ENCODE measurements around the gene AHNAK2.

Gene AHNAK2

GRCh38 chr14:104936361-104937155 is 41.6 kb downstream of the AHNAK2 start:
- DNase-seq = no peak

DNA sequence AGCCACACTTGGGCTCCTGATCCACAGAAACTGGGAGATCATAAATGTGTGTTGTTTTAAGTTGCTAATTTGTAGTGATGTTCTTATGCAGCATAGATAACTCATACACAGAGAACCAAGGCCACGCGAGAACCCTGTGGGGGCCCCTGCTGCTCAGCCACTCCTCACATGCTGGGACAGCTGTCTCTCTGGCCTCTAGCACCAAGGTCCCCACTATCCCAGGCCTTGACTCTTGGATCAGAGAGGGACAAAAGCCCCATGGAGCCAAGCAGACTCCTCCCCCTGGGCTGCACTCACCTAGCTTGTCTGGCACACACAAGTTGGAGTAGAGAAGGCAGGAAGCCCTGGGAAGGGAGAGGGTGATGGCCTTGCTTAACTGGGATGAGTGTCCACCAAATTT is 42.2 kb downstream of the AHNAK2 start:
- no peak for DNase-seq

DNA sequence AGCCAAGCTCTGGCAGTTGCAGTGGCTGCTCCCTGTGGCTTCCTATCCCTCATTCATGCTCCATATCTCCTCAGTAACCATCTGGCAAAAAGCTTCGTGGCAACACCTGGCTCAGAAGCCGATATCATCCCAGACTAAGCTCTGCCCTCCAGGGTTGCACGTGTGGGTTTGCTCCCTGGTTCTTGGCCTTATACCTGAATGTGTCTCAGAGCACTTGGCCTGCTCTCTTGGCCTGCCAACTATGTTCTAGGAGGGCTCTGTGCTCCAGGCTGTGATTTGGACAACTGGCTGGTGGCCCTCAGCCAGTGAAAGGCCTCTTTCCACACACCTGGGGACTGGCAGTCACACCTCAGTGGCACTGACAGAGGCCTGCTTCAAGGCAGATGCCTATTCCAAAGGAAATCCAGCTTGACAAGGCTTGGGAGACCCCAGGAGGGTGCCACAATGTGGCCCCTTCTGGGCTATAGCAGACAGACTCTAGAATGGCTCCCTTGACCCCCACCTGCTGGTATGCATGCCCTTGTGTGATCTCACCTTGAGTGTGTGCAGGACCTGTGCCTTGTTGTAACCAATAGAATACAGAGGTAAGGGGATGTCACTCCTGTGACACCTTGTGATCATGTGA is 43.0 kb downstream of the AHNAK2 start:
- DNase-seq = no peak

GRCh38 chr14:104933746-104934733 is 44.1 kb downstream of the AHNAK2 start:
- DNase-seq = no peak

DNA sequence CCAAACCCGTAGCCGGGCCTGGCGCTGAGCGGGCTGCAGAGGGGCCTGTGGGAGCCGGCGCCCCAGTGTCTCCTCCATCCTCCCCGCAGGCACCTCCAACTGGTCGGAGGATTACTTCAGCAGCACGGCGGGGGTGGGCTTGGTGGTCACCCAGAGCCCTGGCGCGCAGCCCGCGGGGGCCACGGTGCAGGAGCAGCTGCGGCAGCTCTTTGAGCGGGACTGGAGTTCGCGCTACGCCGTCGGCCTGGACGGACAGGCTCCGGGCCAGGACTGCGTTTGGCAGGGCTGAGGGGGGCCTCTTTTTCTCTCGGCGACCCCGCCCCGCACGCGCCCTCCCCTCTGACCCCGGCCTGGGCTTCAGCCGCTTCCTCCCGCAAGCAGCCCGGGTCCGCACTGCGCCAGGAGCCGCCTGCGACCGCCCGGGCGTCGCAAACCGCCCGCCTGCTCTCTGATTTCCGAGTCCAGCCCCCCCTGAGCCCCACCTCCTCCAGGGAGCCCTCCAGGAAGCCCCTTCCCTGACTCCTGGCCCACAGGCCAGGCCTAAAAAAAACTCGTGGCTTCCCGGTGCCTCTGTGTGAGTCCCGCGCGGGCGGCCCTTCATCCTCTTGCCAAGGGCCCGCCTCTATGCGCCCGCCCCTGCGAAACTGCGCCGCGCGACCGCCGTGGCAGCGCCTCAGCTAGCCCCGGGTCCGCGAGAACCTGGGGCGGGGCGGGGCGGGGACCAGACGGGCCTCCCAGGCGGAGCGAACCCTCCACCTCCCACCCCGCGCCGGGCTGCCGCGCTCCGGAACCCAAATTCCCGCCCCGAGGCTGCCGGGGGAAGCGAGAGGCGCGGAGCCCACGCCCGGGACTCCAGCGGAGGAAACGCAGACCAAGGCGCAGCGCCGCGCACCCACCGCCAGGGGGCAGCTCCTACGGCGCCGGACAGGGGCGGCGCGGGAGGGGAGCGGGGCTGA is 45.2 kb downstream of the AHNAK2 start:
- DNase-seq = peak; percentile 79

- DNase-seq = no peak
Measured at GRCh38 chr14:104931771-104932675, 46.2 kb downstream of the AHNAK2 start.

DNA sequence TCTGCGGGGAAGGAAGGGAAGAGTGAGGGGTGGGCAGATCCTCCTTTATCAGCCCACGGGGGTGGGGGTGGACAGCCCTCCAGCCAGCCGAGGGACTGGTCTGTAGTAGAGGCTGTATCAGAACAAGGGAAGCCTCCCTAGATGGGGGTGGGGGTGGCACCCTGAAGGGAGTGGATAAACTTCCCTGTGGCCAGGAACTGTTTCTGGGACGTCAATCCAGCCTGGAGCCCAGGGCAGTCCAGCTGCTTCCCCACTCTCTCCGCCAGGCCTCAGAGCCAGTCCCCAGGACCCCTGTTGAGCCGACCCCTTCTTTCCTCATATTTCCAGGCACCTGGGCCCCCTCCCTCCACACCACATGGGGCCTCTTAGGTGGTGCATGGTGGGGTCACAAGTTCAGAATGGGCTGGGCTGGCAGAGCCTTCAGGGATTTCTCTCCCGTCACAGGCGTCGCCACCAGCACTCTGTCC is 46.8 kb downstream of the AHNAK2 start:
- no peak for DNase-seq

DNA sequence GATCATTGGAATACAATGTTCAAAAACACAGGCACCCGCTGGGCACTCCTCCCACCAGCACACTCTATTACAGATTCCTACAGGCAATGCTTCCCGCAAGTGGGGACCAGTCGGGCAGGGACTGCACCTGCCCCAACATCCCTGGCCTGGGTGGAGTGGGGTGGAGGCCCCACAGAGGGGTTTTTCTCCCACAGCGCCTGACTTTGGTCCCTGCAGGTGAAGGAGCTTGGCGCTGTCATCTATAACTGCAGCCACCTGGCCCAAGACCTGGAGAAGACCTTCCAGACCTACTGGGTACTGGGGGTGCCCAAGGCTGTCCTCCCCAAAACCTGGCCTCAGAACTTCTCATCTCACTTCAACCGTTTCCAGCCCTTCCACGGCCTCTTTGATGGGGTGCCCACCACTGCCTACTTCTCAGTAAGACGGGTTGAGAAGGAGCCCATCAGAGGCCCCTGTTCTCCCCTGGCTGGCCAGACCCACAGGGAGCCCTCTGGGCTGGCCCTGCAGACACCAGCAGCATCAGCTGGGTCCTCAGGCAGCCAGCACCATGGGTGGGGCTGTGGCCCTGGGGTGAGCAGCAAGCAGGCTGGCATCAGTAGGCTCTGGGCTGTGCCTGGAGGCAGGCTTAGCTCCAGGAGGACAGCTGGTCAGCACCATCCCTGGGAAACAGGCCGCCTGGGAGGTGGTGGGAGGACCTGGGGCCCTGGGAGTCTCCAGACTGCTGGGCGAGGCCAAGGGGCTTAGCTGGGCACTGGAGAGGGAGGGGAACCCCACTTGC is 47.5 kb downstream of the AHNAK2 start:
- DNase-seq = no peak

DNA sequence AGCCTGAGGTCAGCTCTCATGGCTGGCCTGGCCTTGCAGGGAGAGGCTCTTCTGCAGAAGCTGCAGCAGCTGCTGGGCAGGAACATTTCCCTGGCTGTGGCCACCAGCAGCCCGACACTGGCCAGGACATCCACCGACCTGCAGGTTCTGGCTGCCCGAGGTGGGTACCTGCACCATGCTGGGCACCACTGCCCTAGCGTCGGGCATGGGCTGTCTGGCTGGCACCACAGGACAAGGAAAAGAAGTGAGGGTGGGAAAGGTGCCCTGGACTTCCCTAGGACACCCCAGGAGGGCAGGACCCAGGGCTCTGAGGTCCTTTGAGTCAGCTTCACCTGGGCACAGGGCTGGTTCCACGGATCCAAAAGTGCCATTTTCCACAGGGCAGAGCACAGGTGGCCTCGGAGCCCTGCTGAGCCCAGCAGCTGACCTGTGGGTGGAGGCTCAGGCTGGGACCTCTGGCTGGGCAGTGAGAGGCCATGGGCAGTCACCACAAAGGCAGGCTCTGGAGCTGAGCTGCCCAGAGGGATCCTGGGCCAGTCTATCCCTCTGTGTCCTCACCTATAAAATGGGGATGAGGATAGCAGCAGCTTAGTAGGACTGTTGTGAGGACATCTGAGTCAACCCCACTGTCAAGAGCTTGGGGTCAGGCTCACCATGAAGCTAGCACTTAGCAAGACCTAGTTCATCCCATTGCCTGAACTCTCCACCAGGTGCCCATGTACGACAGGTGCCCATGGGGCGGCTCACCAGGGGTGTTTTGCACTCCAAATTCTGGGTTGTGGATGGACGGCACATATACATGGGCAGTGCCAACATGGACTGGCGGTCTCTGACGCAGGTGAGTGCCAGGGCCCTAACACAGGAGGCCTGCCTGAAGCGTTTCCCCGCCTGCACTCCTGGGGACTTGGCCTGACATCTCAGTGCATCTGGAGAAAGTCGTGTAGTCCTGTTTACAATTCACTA is 48.6 kb downstream of the AHNAK2 start:
- no peak for DNase-seq

DNA sequence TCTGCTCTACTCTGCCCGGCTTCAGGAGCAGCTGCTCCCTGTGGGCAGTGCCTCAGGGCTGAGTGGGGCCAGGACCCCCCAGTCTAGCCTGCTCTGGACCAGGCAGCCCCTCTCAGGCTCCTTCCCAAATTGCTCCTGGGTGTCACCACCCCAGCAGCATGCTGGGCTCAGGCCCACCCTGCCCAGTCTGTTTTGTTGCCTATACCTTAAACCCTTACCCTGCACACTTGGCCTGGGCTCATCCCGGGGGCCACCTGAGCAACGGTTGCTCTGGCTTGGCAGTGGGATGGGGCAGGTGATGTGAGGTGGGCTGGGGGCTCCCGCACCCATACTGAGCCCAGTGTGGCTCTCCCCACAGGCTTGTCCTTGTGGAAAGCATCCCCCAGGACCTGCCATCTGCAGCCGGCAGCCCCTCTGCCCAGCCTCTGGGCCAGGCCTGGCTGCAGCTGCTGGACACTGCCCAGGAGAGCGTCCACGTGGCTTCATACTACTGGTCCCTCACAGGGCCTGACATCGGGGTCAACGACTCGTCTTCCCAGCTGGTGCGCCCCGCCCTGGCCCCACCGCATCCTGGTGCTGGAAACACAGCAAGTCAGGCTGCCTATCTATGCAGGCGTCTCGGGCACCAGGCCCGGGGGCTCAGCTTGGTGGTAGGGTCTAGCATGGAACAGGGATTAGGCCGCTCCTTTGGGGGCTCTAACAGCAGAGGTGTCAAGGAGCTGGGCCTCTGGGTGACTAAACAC is 49.6 kb downstream of the AHNAK2 start:
- DNase-seq = no peak

DNA sequence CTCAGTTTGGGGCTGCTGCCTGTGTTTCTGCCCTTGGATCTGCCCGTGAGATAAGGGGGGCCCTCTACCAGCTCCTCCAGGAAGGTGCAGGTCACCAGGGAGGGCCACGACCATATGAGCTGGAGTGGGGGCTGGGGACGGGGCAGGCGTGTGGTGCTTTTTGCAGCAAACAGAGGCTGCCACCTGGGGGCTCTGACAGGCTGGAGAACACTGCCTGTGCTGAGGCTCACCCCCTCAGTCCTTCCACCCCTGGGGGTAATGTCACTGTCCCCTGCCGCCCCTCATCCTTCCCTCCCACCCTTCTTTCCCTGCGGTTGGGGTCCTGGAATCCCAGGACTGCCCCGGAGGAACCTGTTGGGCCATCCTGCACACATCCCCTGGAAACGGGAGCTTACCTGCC is 50.3 kb downstream of the AHNAK2 start:
- DNase-seq = no peak

GRCh38 chr14:104927432-104927816 is 50.8 kb downstream of the AHNAK2 start:
- DNase-seq = peak; percentile 57

- peak; percentile 87 for DNase-seq
Measured at GRCh38 chr14:104926619-104927431, 51.3 kb downstream of the AHNAK2 start.

DNA sequence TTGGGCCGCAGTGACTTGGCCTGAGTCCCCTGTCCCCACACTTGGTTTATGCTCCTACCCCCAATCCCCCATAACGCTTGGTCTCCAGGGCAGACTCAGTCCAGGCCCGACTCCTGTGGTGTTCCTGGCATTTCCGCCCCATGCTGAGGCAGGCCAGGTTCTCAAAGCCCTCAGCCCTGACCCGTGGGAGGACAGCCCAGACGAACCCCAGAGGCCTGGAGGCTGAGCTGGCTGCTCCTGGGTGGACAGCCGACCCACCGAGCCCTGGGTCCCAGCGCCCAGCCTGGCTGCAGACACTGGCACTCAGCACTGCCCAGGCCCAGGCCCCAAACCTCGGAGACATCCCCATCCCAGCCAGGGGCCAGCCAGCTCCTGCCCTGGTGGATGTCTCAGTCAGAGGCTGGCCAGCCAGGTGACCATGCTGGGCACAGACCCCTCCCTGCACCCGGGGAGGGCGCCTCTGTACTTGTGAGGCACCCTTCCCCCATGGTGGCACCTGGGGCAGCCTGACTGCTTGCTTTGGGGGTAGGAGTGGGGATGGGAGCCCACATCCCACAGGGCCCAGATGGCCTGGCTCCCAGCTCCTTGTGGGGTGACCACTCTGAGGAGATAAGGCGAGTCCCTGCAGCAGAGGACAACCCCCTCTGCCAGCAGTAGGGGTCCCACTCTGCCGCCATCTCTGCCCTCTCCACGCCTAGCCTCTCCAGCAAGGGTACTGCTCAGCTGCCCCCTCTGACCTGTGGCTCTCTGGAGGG is 52.1 kb downstream of the AHNAK2 start:
- DNase-seq = peak; percentile 61

DNA sequence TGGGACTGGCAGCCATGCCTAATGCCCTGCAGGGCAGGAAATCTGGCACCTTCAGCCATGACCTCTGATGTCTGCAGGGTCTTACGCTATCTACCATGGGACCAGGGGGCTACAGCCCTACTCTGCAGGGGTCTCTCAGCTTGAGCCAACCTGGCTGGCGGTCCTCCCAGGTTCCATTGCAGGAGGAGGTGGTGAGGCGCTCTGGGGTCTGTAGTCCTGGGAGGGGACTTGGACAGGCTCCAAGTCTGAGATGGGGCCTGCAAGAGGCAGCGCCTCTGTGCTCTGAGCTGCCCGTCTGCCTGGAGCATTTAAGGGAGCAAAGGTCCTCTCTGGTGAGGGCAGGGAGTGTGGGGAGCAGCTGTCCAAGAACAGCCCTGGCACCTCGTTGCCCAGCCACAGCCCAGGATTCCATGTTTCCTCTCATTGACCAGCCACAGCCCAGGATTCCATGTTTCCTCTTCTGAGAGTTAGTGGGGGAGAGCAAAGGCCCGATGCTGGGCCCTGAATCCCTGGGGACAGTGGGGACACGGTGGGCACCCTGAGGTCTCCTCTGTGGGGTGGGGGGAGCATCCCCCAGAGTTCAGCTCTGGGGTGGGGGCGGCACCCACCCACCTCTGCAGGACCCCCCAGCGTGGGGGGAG is 52.8 kb downstream of the AHNAK2 start:
- DNase-seq = no peak
